HepG2 (cell line): Measurements from ENCODE around the gene STAM. TPM values are rescaled to one million over a fixed set of nuclear protein-coding genes. Genes with fewer than 3 reads are reported as not detected.

Experiments used
- ATAC-seq: fragments of 200-7000 bp; cut with Tn5 transposase; 3 replicates; pipeline ENCODE4 v1.9.1; 2020; ENCODE audit warnings: mild to moderate bottlenecking, moderate library complexity
- BruUV-seq: library from RNA; stranded (reverse); fragments of 400-500 nt; replicated peaks from 2 replicates; lab custom pipeline; 2021; lab: Mats Ljungman, UMichigan
- CTCF ChIA-PET: fragments of 300-600 bp; formaldehyde crosslinking; extraction: SDS; loops from one replicate; lab custom pipeline; 2021; ENCODE audit warnings: low total read pairs, inconsistent platforms, low intra/inter-chr PET ratio; lab: Yijun Ruan, JAX
- POLR2A ChIA-PET: fragments of 350-600 bp; sonication (Branson Sonifier 250); formaldehyde crosslinking; loops from one replicate; lab custom pipeline; 2020; ENCODE audit warnings: antibody characterized with exemption, inconsistent platforms; lab: Yijun Ruan, JAX
- DNase-seq: peaks from one replicate; pipeline ENCODE4 v3.0.0-alpha.2; 2015; ENCODE audit warnings: low spot score
- FAIRE-seq: peaks from 3 replicates; lab custom pipeline; 2011; peaks lifted over from hg19 to GRCh38; lab: Jason Lieb, UNC
- H2AFZ ChIP-seq: one replicate; pipeline ENCODE4 v1.6.1; 2011; ENCODE audit warnings: low read length, inconsistent platforms
- H3K27ac ChIP-seq: fragments of 300-600 bp; 3 replicates; pipeline ENCODE4 v1.8.0; 2011; ENCODE audit warnings: mixed run types, mild to moderate bottlenecking, mixed read lengths, low read length, inconsistent platforms; ENCODE audit not compliant: insufficient read depth; ENCODE audit errors: extremely low read length
- H3K27me3 ChIP-seq, 2 experiments: fragments of 200-600 bp in 1 of 2; 2 replicates in 1 of 2; 3 replicates in 1 of 2; pipeline versions ENCODE4 v1.6.0 to v1.8.0; 2011; ENCODE audit warnings: low read length in 2 of 2, mild to moderate bottlenecking in 2 of 2, moderate library complexity in 2 of 2, inconsistent platforms in 1 of 2; ENCODE audit not compliant: insufficient read depth in 2 of 2, control insufficient read depth in 1 of 2
- H3K36me3 ChIP-seq, 2 experiments: fragments of 200-600 bp in 1 of 2; replicated peaks in 1 of 2; 2 replicates in 1 of 2; 3 replicates in 1 of 2; pipeline versions ENCODE4 v1.5.1 to v1.8.0; 2011; ENCODE audit warnings: low read length in 2 of 2, inconsistent platforms in 1 of 2; ENCODE audit not compliant: insufficient read depth in 2 of 2, control insufficient read depth in 1 of 2
- H3K4me1 ChIP-seq: 2 replicates; pipeline ENCODE4 v1.5.1; 2012; ENCODE audit warnings: low read length, inconsistent platforms; ENCODE audit not compliant: insufficient read depth
- H3K4me2 ChIP-seq: 2 replicates; pipeline ENCODE4 v1.6.0; 2011; ENCODE audit warnings: low read depth, low read length, inconsistent platforms
- H3K4me3 ChIP-seq, 3 experiments: fragments of 200-600 bp in 1 of 3; sonication (generic), shearing (Covaris generic) in 1 of 3; replicated peaks in 1 of 3; 2 replicates each; pipeline ENCODE4 v1.5.1; 2011 to 2016; ENCODE audit warnings: low read length in 3 of 3, inconsistent platforms in 2 of 3, low read depth in 2 of 3, mild to moderate bottlenecking in 2 of 3, control low read depth in 1 of 3, mixed read lengths in 1 of 3; ENCODE audit not compliant: insufficient read depth in 1 of 3
- H3K79me2 ChIP-seq: one replicate; pipeline ENCODE4 v1.6.1; 2011; ENCODE audit warnings: low read length, inconsistent platforms; ENCODE audit not compliant: insufficient read depth
- H3K9ac ChIP-seq: 2 replicates; pipeline ENCODE4 v1.6.0; 2011; ENCODE audit warnings: mild to moderate bottlenecking, low read depth, low read length, inconsistent platforms; ENCODE audit not compliant: insufficient read depth
- H3K9me3 ChIP-seq: 2 replicates; pipeline ENCODE4 v1.5.1; 2012; ENCODE audit warnings: mild to moderate bottlenecking, low read length
- H4K20me1 ChIP-seq: 2 replicates; pipeline ENCODE4 v1.6.0; 2011; ENCODE audit warnings: inconsistent platforms, mild to moderate bottlenecking, low read length, moderate library complexity; ENCODE audit not compliant: insufficient read depth
- ZNF318 ChIP-seq: sonication (generic); formaldehyde crosslinking; IDR thresholded peaks from 2 replicates; pipeline ENCODE4 v1.4.0; 2020; ENCODE audit warnings: mild to moderate bottlenecking, missing genetic modification reagents
- ZNF547 ChIP-seq: sonication (generic); formaldehyde crosslinking; IDR thresholded peaks from 2 replicates; pipeline ENCODE4 v1.5.1; 2020; ENCODE audit warnings: mild to moderate bottlenecking, missing genetic modification reagents
- ZSCAN31 ChIP-seq: sonication (generic); formaldehyde crosslinking; IDR thresholded peaks from 2 replicates; pipeline ENCODE4 v1.5.0; 2020; ENCODE audit warnings: low read depth, mild to moderate bottlenecking, missing genetic modification reagents
- WGBS: methylation state at CpG from one replicate; pipeline ENCODE4 v1.1.6; 2017; ENCODE audit warnings: low lambda C conversion rate; 5-methylcytosine and 5-hydroxymethylcytosine counted together
- in situ Hi-C: cut with HindIII; loops from 2 replicates; pipeline ENCODE4 v1.10.0; 2017; ENCODE audit warnings: low pct_unique_long_range_greater_than_20kb; ENCODE audit not compliant: extremely low pct_ligation_motif_present
- intact Hi-C: fragments of 100-400 bp; cut with micrococcal nuclease; formaldehyde crosslinking; loops from one replicate; pipeline ENCODE4 v1.10.0; 2022; ENCODE audit not compliant: unreplicated experiment
- polyA plus RNA-seq, 8 experiments: library from polyadenylated mRNA; depleted of rRNA in 3 of 8; stranded (reverse) in 7 of 8; unstranded in 1 of 8; fragments of >200 nt; fragmentation: Illumina TruSeq in 4 of 8; extraction: Trizol in 4 of 8; gene quantifications; 2 replicates each; pipeline versions ENCODE4 v1.2.1 to v1.2.3, GENCODE V29; 2011 to 2016; ENCODE audit warnings: low read depth in 4 of 8, missing spikeins in 1 of 8, mixed read lengths in 1 of 8; ENCODE audit not compliant: insufficient read depth in 1 of 8
- total RNA-seq, 5 experiments: library from RNA; depleted of rRNA; stranded (reverse); fragments of >200 nt; fragmentation: Illumina TruSeq; extraction: Trizol; gene quantifications; 2 replicates each; pipeline ENCODE4 v1.2.3, GENCODE V29; 2016; ENCODE audit warnings: low read depth in 1 of 5

The STAM gene
- total and polyA plus RNA-seq, 2 of the 13 experiments (the other 11 are each of a cell fraction or from before 2014, with no cell fraction given), result 19.5 to 25.1 TPM

- no peak for TF ChIP-seq ZNF318 (CRISPR knock-in tag)
These were observed 65.5 kb downstream of the STAM start (continued) for GRCh38 chr10:17709492-17709891.

- in situ Hi-C loops (no loop called here), intact Hi-C loops (no loop called here)
- H3K4me1 ChIP-seq, result no peaks in the 10 kb centered on the region
- no TSS peak for BruUV-seq
- no peak overlapping the region for H2AFZ ChIP-seq
- WGBS, result 98% methylated on average over 4 of the region's 4 CpGs
- no peak for FAIRE-seq
- H3K27ac ChIP-seq, result no peak overlapping the region
- H3K9me3 ChIP-seq, result no peaks in the 10 kb centered on the region
- ChIA-PET POLR2A (no interaction called here), CTCF (no interaction called here)
- no peak for DNase-seq
- H3K4me3 ChIP-seq, result no peak overlapping the region
- TF ChIP-seq ZNF547 (no peak), ZSCAN31 (CRISPR knock-in tag) (no peak)
- no peaks in the 10 kb centered on the region for H3K27me3 ChIP-seq
- H3K79me2 ChIP-seq, result no peaks in the 10 kb centered on the region
- no peak overlapping the region for H3K4me2 ChIP-seq
- no peak for ATAC-seq
- H3K9ac ChIP-seq, result no peak overlapping the region
- no peaks in the 10 kb centered on the region for H4K20me1 ChIP-seq
- peaks cover 14 to 64% of the 10 kb centered on the region in 2 experiments for H3K36me3 ChIP-seq
These were observed 66.2 kb downstream of the STAM start for GRCh38 chr10:17710181-17710580.
